G401 (cell line): ENCODE results near the gene SIRPA. TPM values are rescaled to one million over a fixed set of nuclear protein-coding genes. Genes with fewer than 3 reads are reported as not detected.

Experiments
- DNase-seq: peaks from one replicate; pipeline ENCODE4 v3.0.0-alpha.2; 2015; ENCODE audit warnings: low spot score
- in situ Hi-C: cut with HindIII; loops from 2 replicates; pipeline ENCODE4 v1.10.0; 2016; ENCODE audit warnings: low sequenced_read_pairs, mixed read lengths
- total RNA-seq: library from RNA; depleted of rRNA; stranded (reverse); fragments of >200 nt; shearing (Covaris generic); gene quantifications from 2 replicates; pipeline ENCODE4 v1.2.3, GENCODE V29; 2014; rRNA removed

SIRPA gene
- total RNA-seq = 14.7 and 16.7 TPM in 2 replicates

- peak; percentile 74 for DNase-seq
- in situ Hi-C loops = no loop called here
Measured at GRCh38 chr20:1894951-1895673, at the start of gene SIRPA. TSS of gene SIRPA (plus strand) at chr20:1895407. CDS start at chr20:1895448, 41 bp downstream.

DNA sequence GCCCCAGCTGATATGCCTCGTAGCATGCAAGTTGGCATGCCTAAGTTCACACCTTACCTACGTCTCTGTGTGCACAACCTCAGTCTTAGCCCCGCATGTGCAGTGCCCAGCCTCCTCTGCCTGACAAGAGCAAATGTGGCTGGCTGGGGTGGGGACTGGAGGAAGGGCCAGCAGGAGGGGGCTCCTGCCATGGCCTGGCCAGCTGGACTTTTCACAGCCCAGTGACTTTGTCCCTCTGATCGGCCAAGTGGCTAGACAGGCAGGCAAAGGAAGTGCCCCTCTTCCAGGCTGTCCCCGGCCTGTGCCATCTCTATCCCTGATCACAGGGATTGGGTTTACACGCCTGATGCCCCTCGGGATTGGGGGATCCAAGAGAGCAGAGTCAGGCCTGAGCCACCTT lies 49.5 kb upstream of the SIRPA start:
- in situ Hi-C loops = no loop called here
- peak; percentile 93 for DNase-seq

DNA sequence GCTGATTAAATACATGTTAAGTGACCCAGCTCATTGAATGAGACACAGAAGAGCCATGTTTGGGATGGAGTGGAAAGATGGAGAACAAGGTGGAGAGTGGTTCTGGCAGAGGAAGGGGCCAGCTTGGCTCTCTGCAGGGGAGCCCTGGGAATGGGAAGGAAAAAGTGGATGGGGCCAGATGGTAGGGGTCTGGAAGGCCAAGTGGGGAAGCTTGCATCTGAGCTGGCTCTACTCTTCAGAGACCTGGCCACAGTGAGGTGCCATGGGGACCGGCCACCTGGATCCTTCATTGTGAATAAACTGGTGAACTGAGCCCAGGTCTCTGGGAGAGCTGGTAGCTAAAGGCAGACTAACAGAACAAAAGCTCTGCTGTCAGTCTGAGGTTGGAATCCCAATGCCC lies 48.9 kb upstream of the SIRPA start:
- in situ Hi-C loops = no loop called here
- peak; percentile 93 for DNase-seq

- DNase-seq = no peak
- in situ Hi-C loops = no loop called here
Measured at GRCh38 chr20:1846876-1847275, 48.3 kb upstream of the SIRPA start.

GRCh38 chr20:1847780-1848179 lies 47.4 kb upstream of the SIRPA start:
- in situ Hi-C loops = no loop called here
- no peak for DNase-seq

GRCh38 chr20:1848373-1848772 lies 46.8 kb upstream of the SIRPA start:
- no peak for DNase-seq
- in situ Hi-C loops = no loop called here

- in situ Hi-C loops = no loop called here
- DNase-seq = no peak
Measured at GRCh38 chr20:1851396-1851795, 43.8 kb upstream of the SIRPA start.

DNA sequence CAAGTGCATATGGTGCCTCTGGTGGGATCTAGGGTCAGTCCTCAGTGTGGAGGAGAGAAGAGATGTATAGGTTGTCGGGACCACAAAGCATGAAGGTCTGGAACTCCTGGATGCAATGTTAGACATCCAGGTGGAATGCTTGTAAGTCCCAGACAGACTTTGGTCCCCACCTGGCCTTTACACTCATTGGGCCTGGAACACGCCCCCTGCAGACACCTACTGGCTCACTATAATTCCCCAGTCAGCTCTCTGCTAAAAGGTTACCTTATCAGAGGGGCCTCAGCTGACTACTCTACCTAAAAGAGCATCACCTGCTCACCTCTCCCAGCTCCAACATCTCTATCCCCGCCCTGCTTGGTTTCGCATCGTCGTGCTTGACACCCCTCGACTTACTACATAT lies 41.7 kb upstream of the SIRPA start:
- in situ Hi-C loops = no loop called here
- no peak for DNase-seq

GRCh38 chr20:1854246-1854645 lies 41.0 kb upstream of the SIRPA start:
- in situ Hi-C loops = no loop called here
- no peak for DNase-seq

DNA sequence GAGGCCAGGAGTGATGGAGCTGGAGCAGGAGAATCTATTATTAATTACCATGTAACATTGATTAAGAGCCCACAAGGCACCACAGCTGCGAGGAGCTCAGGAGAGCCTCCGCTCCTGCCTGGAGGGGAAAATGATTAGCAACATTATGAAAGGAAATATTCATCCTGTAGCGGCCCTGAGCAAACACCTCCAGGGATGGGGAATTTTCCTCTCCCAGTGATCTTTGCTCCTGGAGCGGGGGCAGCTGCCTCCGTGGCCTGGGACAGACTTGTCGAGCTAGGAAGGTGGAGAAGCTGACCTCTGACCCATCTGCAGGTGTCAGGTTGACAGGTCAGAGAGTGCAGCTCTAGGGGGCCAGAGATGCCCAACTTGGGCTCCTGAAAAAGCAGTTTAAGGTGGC lies 40.1 kb upstream of the SIRPA start:
- no peak for DNase-seq
- in situ Hi-C loops = no loop called here

DNA sequence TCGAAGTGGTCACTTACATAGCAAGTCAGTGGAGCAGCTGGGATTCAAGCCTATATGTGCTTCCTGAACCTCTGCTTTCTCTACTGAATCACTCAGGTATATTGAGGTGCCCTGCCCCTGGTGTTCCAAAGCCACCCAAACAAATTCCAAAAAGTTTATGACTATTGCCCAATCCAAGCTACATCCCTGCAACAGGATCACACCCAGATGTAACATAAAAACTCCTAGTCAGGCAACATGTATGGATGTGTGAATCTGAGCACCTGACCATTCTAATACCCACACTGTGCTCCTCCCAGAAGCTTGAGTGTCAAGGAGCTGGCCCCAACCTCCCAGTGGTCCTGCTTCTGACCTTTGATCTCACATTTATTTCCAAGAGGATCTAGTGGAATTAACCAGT lies 39.5 kb upstream of the SIRPA start:
- in situ Hi-C loops = no loop called here
- DNase-seq = no peak

DNA sequence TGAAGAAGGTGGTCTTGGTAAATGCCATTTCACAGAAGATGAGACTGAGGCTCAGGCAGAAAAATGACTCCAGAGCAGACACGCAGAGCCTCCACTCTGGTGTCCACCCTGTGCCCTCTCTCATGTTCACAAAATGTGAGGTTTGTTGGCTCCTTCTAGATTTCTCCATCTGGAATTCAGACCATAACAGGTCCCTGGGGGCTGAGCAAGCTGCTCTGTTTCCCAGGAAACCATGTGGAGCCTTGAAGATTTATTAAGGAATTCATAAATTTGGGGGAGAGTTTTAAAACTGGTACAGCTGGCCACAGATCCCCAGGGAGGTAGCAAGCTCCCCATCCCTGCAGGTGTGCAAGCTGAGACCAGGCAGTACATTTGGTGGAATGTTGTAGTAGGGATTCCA lies 38.8 kb upstream of the SIRPA start:
- in situ Hi-C loops = no loop called here
- DNase-seq = no peak

GRCh38 chr20:1857466-1857865 lies 37.7 kb upstream of the SIRPA start:
- DNase-seq = no peak
- in situ Hi-C loops = no loop called here

- no peak for DNase-seq
- in situ Hi-C loops = no loop called here
Measured at GRCh38 chr20:1858871-1859270, 36.3 kb upstream of the SIRPA start.

DNA sequence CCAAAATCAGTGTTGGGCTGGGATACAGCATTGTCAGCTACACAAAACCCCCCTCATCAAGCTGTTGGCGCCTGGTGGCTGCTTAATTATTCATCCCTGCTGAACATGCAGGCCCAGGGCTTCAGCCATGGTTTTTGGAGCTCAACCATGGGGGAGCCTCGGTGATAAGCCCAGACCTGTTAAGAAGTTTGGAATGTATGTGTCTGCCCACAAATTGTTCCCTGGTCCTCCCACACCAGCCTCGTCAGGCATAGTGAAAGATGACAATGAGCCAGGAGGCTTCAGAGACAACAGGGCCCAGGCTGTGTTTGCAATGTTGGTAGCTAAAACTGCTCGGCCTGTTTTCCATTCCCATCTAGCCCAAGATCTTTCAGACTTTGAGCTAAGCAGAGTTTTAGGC lies 34.8 kb upstream of the SIRPA start:
- no peak for DNase-seq
- in situ Hi-C loops = no loop called here

- no peak for DNase-seq
- in situ Hi-C loops = no loop called here
Measured at GRCh38 chr20:1861347-1861976, 33.7 kb upstream of the SIRPA start.

- no peak for DNase-seq
- in situ Hi-C loops = no loop called here
Measured at GRCh38 chr20:1861996-1862662, 33.1 kb upstream of the SIRPA start.

DNA sequence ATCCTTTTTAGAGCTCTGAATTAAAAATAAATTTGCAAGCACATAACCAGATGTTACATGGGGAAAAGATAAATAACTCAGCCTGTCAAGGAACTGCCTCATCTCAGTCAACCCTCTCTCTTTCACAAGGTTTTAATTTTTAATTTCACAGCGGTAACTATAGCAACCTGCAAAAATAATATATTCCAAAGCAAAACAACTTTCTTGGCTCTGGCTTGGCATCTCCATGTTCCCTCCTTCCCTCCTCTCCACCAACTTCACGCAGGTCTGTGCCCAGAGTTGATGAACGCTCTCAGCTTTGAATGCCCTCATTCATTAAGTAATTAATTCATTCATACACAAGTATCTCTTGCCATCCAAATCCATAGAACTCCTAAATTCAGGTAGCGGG lies 32.5 kb upstream of the SIRPA start:
- in situ Hi-C loops = no loop called here
- DNase-seq = no peak

DNA sequence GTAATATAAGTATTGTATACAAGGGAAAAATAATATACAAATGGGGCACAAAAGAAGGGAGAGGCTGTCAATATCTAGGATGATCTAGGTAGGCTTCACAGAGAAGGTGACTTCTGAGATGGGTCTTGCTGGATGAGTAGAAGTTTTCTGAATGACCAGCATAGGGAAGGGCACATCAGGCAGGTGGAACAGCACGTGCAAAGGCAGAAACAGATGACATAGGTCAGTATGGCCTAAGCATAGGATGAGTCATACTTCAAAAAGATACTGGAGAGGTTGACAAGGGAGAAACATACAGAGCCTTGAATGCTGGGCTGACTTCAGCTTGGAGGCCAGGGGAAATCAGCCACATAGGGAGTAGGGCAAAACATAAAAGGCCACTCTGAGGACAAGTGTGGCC lies 31.9 kb upstream of the SIRPA start:
- no peak for DNase-seq
- in situ Hi-C loops = no loop called here

DNA sequence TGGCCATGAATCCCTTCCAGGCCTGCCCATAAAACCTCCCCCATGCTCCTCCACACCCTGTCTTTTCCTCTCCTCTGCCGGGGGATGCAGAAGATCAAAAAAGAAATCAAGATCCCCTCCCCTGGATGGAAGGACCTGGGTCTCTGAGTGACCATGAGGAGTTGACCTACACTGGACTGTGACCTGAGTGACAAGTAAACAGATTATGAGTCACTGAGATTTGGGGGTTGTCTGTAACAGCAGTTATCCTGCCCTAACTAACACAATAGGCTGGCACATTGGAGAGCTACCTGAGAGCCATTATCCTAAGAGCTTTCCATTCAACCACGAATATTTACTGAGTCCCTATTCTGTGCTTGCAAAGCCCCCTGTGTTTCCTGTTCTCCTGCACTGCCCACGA lies 28.4 kb upstream of the SIRPA start:
- no peak for DNase-seq
- in situ Hi-C loops = no loop called here
